ENCODE results near the gene GIPC1.

DNA sequence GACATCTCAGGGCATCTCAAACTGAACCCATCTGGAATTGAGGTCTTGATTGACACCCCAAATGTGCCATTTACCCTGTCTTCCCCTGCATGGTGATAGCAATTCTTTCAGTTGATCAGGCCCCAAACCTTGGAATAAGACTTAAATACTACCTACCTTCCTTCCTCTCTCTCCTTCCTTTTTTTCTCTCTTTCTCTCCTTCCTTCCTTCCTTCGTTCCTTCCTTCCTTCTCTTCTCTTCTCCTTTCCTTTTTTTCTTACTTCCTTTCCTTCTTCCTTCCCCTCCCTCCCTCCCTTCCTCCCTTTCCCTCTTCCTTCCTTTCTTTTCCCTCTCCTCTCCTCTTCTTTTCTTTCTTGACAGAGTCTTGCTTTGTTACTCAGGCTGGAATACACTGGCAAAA is 7.4 kb upstream of the GIPC1 start:
- no peak for TF ChIP-seq CTCF (conservative IDR thresholded peaks at IDR 0.05 in 1 of 2, IDR thresholded peaks at IDR 0.05 in 1 of 2; ENCODE audit: low read depth in 1 of 2, low read length in 2 of 2)
- no peak for TF ChIP-seq EZH2 (IDR thresholded peaks at IDR 0.05; ENCODE audit: low read length, missing control alignments)
